PC-3 (cell line): ENCODE results near the gene NUDT7. TPM values are rescaled to one million over a fixed set of nuclear protein-coding genes. Genes with fewer than 3 reads are reported as not detected.

ENCODE experiments used
- ATAC-seq: fragments of 200-7000 bp; cut with Tn5 transposase; 2 replicates; pipeline ENCODE4 v1.9.1; 2020; ENCODE audit warnings: mild to moderate bottlenecking, moderate library complexity
- BruUV-seq: library from RNA; stranded (reverse); fragments of 400-500 nt; replicated peaks from 2 replicates; lab custom pipeline; 2021; lab: Mats Ljungman, UMichigan
- CTCF ChIA-PET: fragments of 300-600 bp; sonication (Branson Sonifier 250); formaldehyde crosslinking; loops from one replicate; lab custom pipeline; 2022; ENCODE audit warnings: antibody characterized with exemption; lab: Charles Lee
- POLR2A ChIA-PET: fragments of 300-600 bp; sonication (Branson Sonifier 250); formaldehyde crosslinking; loops from one replicate; lab custom pipeline; 2022; ENCODE audit warnings: antibody characterized with exemption; ENCODE audit not compliant: unreplicated experiment; lab: Charles Lee
- DNase-seq: peaks from one replicate; pipeline ENCODE4 v3.0.0-alpha.2; 2015
- H2AFZ ChIP-seq: fragments of 300-600 bp; sonication (generic); 2 replicates; pipeline ENCODE4 v1.6.0; 2016; ENCODE audit warnings: antibody characterized with exemption, low read length
- H3F3A ChIP-seq: fragments of 300-600 bp; sonication (generic); one replicate; pipeline ENCODE4 v1.6.0; 2017; ENCODE audit warnings: antibody characterized with exemption, low read length, control low read depth, mild to moderate bottlenecking; ENCODE audit not compliant: unreplicated experiment
- H3K27ac ChIP-seq: fragments of 300-600 bp; sonication (generic); 2 replicates; pipeline ENCODE4 v1.5.1; 2016; ENCODE audit warnings: mild to moderate bottlenecking, low read length
- H3K27me3 ChIP-seq: fragments of 300-600 bp; sonication (generic); 2 replicates; pipeline ENCODE4 v1.6.1; 2016; ENCODE audit warnings: low read length, mixed read lengths
- H3K36me3 ChIP-seq: fragments of 300-600 bp; sonication (generic); 2 replicates; pipeline ENCODE4 v1.6.1; 2016; ENCODE audit warnings: low read depth, mixed run types, low read length, mixed read lengths
- H3K4me1 ChIP-seq: fragments of 300-600 bp; sonication (generic); 2 replicates; pipeline ENCODE4 v1.5.1; 2016; ENCODE audit warnings: low read length; ENCODE audit not compliant: insufficient read depth
- H3K4me2 ChIP-seq: fragments of 300-600 bp; sonication (generic); 2 replicates; pipeline ENCODE4 v1.6.0; 2016; ENCODE audit warnings: low read length
- H3K4me3 ChIP-seq: fragments of 300-600 bp; sonication (generic); 2 replicates; pipeline ENCODE4 v1.5.1; 2016; ENCODE audit warnings: mild to moderate bottlenecking, low read length, mixed read lengths
- H3K79me2 ChIP-seq: fragments of 300-600 bp; sonication (generic); 2 replicates; pipeline ENCODE4 v1.6.1; 2017; ENCODE audit warnings: low read length, mixed read lengths
- H3K9ac ChIP-seq: fragments of 300-600 bp; sonication (generic); 2 replicates; pipeline ENCODE4 v1.6.0; 2016; ENCODE audit warnings: mild to moderate bottlenecking, low read length
- H3K9me2 ChIP-seq: fragments of 300-600 bp; sonication (generic); replicated peaks from 2 replicates; pipeline ENCODE4 v1.6.1; 2016; ENCODE audit warnings: mixed run types, low read length, mixed read lengths
- H3K9me3 ChIP-seq: fragments of 300-600 bp; sonication (generic); 2 replicates; pipeline ENCODE4 v1.6.1; 2016; ENCODE audit warnings: low read length, mixed read lengths
- H4K20me1 ChIP-seq: fragments of 300-600 bp; sonication (generic); 2 replicates; pipeline ENCODE4 v1.6.1; 2016; ENCODE audit warnings: low read length, mixed read lengths
- CTCF ChIP-seq: fragments of 300-600 bp; sonication (generic); conservative IDR thresholded peaks from 2 replicates; pipeline ENCODE4 v1.5.1; 2017; ENCODE audit warnings: antibody characterized with exemption, low read depth, mild to moderate bottlenecking, low read length
- EZH2 ChIP-seq: fragments of 300-600 bp; sonication (generic); IDR thresholded peaks from one replicate; pipeline ENCODE4 v1.6.1; 2017; ENCODE audit warnings: antibody characterized with exemption, mild to moderate bottlenecking, low read length; ENCODE audit not compliant: unreplicated experiment
- EZH2phosphoT487 ChIP-seq: fragments of 300-600 bp; sonication (generic); IDR thresholded peaks from 2 replicates; pipeline ENCODE4 v1.6.1; 2018; ENCODE audit warnings: mild to moderate bottlenecking, antibody characterized with exemption, low read length, borderline replicate concordance
- intact Hi-C: fragments of 100-400 bp; cut with micrococcal nuclease; formaldehyde crosslinking; loops from 2 replicates; pipeline ENCODE4 v1.9.0; 2023
- total RNA-seq: library from RNA; depleted of rRNA; stranded (reverse); fragments of >200 nt; gene quantifications from 2 replicates; pipeline ENCODE4 v1.2.3, GENCODE V29; 2014

NUDT7 gene
- total RNA-seq, 1 experiment from 2014 or later: not detected

- DNase-seq: no peak
- H3K4me1 ChIP-seq: no peaks in the 10 kb centered on the region
- TF ChIP-seq EZH2phosphoT487 (no peak), CTCF (no peak), EZH2 (no peak)
- no peaks in the 10 kb centered on the region for H3K36me3 ChIP-seq
- H3K4me2 ChIP-seq: no peak overlapping the region
- no peak overlapping the region for H3K9ac ChIP-seq
- intact Hi-C loops: no loop called here
- ChIA-PET POLR2A (no interaction called here), CTCF (no interaction called here)
- H3K79me2 ChIP-seq: no peaks in the 10 kb centered on the region
- H3K27ac ChIP-seq: no peak overlapping the region
- no peaks in the 10 kb centered on the region for H3K9me2 ChIP-seq
- BruUV-seq: no TSS peak
- no peaks in the 10 kb centered on the region for H4K20me1 ChIP-seq
- no peaks in the 10 kb centered on the region for H3F3A ChIP-seq
- no peak overlapping the region for H2AFZ ChIP-seq
- peaks cover 18% of the 10 kb centered on the region; the same call in 1 of the 2 replicates for H3K27me3 ChIP-seq
- no peak for ATAC-seq
- H3K9me3 ChIP-seq: no peaks in the 10 kb centered on the region
- no peak overlapping the region for H3K4me3 ChIP-seq
These were observed 67.0 kb downstream of the NUDT7 start for GRCh38 chr16:77789085-77790008.

- no peaks in the 10 kb centered on the region for H3K4me1 ChIP-seq
- H3K4me3 ChIP-seq: no peak overlapping the region
- TF ChIP-seq EZH2phosphoT487 (no peak), EZH2 (no peak), CTCF (no peak)
- H3K9ac ChIP-seq: no peak overlapping the region
- no peak overlapping the region for H2AFZ ChIP-seq
- no peaks in the 10 kb centered on the region for H4K20me1 ChIP-seq
- H3K27me3 ChIP-seq: peaks cover 18% of the 10 kb centered on the region; the same call in 1 of the 2 replicates
- no peak overlapping the region for H3K4me2 ChIP-seq
- no peaks in the 10 kb centered on the region for H3F3A ChIP-seq
- ATAC-seq (no peak), DNase-seq (no peak)
- CTCF ChIA-PET: no interaction called here
- BruUV-seq: no TSS peak
- intact Hi-C loops: no loop called here
- no peaks in the 10 kb centered on the region for H3K36me3 ChIP-seq
- H3K27ac ChIP-seq: no peak overlapping the region
- H3K9me3 ChIP-seq: no peaks in the 10 kb centered on the region
- no peaks in the 10 kb centered on the region for H3K79me2 ChIP-seq
- POLR2A ChIA-PET: no interaction called here
- no peaks in the 10 kb centered on the region for H3K9me2 ChIP-seq
These were observed 67.7 kb downstream of the NUDT7 start for GRCh38 chr16:77790009-77790372.

GRCh38 chr16:77790912-77791311 is 68.6 kb downstream of the NUDT7 start:
- Histone ChIP-seq H3K4me3 (no peak overlapping the region), H3K27ac (no peak overlapping the region), H2AFZ (no peak overlapping the region), H3K9me2 (no peaks in the 10 kb centered on the region), H3K4me1 (no peaks in the 10 kb centered on the region), H3K4me2 (no peak overlapping the region), H3K27me3 (peaks cover 18% of the 10 kb centered on the region; the same call in 1 of the 2 replicates), H3K9ac (no peak overlapping the region), H3K9me3 (no peaks in the 10 kb centered on the region), H4K20me1 (no peaks in the 10 kb centered on the region), H3F3A (no peaks in the 10 kb centered on the region), H3K79me2 (no peaks in the 10 kb centered on the region), H3K36me3 (no peaks in the 10 kb centered on the region)
- no TSS peak for BruUV-seq
- no peak for ATAC-seq
- ChIA-PET CTCF (no interaction called here), POLR2A (no interaction called here)
- DNase-seq: no peak
- intact Hi-C loops: no loop called here
- no peak for TF ChIP-seq EZH2
- TF ChIP-seq CTCF: no peak
- no peak for TF ChIP-seq EZH2phosphoT487
